Cortex of kidney (tissue), 1 donor: ENCODE measurements around the gene LRRC17.

Source experiments
- DNase-seq: peaks from one replicate; lab custom pipeline; 2025; lab: John Stamatoyannopoulos, UW

Gene LRRC17

DNA sequence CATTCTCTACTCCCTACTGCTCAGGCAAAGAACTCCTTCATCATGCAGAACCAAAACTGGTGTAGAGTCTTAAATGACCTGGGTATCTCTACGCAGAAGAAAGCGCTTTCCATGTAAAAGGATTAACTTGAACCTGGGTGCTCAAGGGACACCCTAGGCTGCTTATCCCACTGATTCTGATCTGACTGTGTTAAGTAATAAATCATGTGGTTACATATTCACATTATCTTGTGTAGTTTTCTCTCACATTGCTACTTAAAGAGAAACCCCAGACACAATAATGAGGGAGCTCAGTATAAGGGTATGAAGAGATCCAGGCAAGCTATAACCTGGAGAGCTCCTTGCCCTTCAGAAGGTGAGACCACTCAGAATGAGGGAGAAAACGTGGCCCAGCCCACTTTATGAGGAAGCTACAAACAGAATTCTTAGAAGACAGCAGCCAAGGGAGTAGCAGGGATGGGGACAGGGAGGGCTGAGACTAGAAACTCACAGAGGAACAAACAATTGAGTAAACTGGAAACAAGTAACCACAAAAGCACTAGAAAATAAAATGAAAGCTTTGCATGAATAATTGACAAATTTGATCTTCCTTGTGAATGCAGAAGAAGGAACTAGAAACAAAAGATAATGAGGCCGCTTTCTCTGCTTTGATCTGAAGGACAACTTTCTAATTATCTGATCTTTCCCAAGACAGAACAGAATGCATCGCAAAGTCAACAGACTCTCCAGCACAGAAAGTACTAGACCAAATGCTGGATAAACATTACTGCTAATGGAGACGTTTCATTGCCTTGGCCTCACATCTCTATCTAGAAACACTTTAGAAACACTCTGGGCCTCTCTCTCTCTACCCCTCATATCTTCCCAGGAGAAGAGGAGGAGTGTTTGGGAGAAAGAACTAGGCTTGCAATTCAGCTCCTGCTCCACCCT is 76.1 kb downstream of the LRRC17 start:
- no peak for DNase-seq

DNA sequence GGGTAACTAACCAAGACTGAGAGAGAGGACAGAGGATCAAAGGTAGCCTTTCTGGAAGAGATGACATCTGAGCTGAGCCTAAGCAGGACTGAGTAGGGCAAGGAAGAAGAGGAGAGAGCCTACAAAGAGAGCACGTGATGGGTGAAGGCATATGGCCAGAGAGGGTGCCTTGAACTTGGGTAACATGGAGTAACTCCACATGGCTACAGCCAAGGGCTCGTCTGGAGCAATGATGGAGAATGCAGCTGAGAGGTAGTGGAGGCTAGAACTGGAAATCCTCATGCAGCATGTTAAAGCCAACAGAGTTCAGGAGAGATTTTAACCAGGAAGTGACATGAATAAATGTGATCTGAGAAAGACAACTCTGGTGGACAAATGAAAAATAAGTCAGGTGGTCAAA is 77.8 kb downstream of the LRRC17 start:
- DNase-seq, result no peak

- DNase-seq, result no peak
Measured at GRCh38 chr7:102991077-102991539, 78.3 kb downstream of the LRRC17 start.

- no peak for DNase-seq
Measured at GRCh38 chr7:102991540-102992214, 78.9 kb downstream of the LRRC17 start.

GRCh38 chr7:102992509-102992937 is 79.7 kb downstream of the LRRC17 start:
- DNase-seq, result no peak

DNA sequence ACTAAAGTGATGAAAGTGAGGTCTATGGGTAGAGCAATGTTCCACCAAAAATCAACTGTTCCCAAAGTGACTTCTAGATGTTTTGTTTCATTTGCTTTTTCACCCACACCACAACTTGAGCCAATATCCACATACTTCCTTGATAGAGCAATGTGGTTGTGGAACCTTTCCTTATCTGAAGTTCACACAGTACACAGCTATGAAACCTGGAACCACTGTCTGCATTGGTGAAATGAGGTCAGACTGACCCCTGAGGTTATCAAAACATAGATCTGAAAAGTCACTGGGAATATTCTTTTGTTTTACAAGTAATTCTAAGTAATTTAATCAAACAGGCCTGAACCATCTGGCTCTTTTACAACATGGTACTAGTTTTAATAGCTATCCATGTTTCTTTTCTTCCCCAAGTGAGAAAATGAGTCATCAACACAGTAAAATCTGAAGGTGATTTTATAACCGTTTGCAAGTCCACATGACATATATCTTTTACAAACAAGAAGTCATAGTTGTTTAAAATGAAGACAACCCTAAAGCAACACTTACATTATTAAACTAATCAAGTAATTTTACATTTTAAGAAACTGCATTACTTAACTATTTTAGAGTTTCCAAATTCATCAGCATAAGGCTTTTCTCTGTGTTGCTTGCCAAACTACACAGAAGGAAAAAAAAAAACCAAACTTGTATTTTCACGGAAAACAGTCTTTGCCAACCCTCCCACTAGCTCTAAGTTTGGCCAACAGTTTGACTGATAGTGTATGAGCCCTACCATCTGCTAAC is 80.3 kb downstream of the LRRC17 start:
- no peak for DNase-seq

DNA sequence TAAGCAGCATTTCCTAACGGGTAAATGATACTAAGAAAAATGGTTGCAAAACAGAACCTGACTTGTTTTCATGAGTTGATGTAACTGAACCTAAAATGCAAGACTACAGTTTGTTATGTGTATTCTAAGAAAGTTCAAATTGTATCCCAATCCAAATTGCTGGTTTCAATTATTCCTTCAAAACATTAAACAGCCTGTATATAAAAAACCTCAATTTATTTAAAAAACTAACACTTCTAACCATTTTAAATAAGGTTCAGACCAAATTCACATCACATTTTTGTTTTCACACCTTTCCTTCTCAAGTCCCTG is 80.9 kb downstream of the LRRC17 start:
- DNase-seq, result no peak

- no peak for DNase-seq
Measured at GRCh38 chr7:102994567-102994966, 81.8 kb downstream of the LRRC17 start.
